ENCODE measurements around the gene SIRPG.
"Not testable (repeated sequence)": the region's sequence is repeated elsewhere in the genome, so short reads cannot be mapped to it uniquely, and the experiment has no call there.

- not testable (repeated sequence) for TF ChIP-seq EP300, CTCF (IDR thresholded peaks at IDR 0.05)
Measured at GRCh38 chr20:1608678-1609347, 48.8 kb downstream of the SIRPG start.
